K562 (cell line): ENCODE measurements around the gene GHRH. TPM values are rescaled to one million over a fixed set of nuclear protein-coding genes. Genes with fewer than 3 reads are reported as not detected.

Experiments used
- ATAC-seq: fragments of 200-7000 bp; cut with Tn5 transposase; 3 replicates; pipeline ENCODE4 v1.9.1; 2020; ENCODE audit warnings: moderate library complexity
- BruUV-seq: library from RNA; stranded (reverse); fragments of 400-500 nt; replicated peaks from 2 replicates; lab custom pipeline; 2021; lab: Mats Ljungman, UMichigan
- CTCF ChIA-PET: fragments of 300-600 bp; formaldehyde crosslinking; extraction: SDS; loops from one replicate; lab custom pipeline; 2021; ENCODE audit warnings: low intra/inter-chr PET ratio; lab: Yijun Ruan, JAX
- POLR2A ChIA-PET: fragments of 300-600, 350-650 bp; sonication (Branson Sonifier 250); formaldehyde crosslinking; extraction: SDS; loops from one replicate; lab custom pipeline; 2021; ENCODE audit warnings: antibody characterized with exemption, inconsistent platforms; lab: Yijun Ruan, JAX
- DNase-seq, 4 experiments: peaks; one replicate each; pipeline versions ENCODE4 v3.0.0 to v3.0.0-alpha.2; 2011 to 2018; ENCODE audit warnings: low spot score in 3 of 4, mixed read lengths in 3 of 4; ENCODE audit errors: extremely low read depth in 1 of 4
- FAIRE-seq: peaks from 2 replicates; lab custom pipeline; 2011; peaks lifted over from hg19 to GRCh38; lab: Jason Lieb, UNC
- H2AFZ ChIP-seq: 2 replicates; pipeline ENCODE4 v1.6.0; 2011; ENCODE audit warnings: low read depth, low read length, control low read depth, inconsistent platforms
- H3K27ac ChIP-seq: fragments of 200-600 bp; 3 replicates; pipeline ENCODE4 v1.8.0; 2011; ENCODE audit warnings: low read depth, mild to moderate bottlenecking, control low read depth, inconsistent platforms, low read length, moderate library complexity, mixed read lengths; ENCODE audit errors: extremely low read depth
- H3K27me3 ChIP-seq, 2 experiments: fragments of 300-600 bp in 1 of 2; 2 replicates in 1 of 2; 3 replicates in 1 of 2; pipeline versions ENCODE4 v1.6.0 to v1.8.0; 2011; ENCODE audit warnings: inconsistent platforms in 2 of 2, low read length in 2 of 2, mild to moderate bottlenecking in 1 of 2, mixed read lengths in 1 of 2, moderate library complexity in 1 of 2; ENCODE audit not compliant: control insufficient read depth in 2 of 2, insufficient read depth in 2 of 2
- H3K36me3 ChIP-seq: fragments of 300-600 bp; 3 replicates; pipeline ENCODE4 v1.8.0; 2011; ENCODE audit warnings: mild to moderate bottlenecking, low read length, inconsistent platforms; ENCODE audit not compliant: control insufficient read depth, insufficient read depth
- H3K4me1 ChIP-seq, 2 experiments: fragments of 200-600 bp in 1 of 2; replicated peaks in 1 of 2; 2 replicates in 1 of 2; 3 replicates in 1 of 2; pipeline versions ENCODE4 v1.5.1 to v1.8.0; 2011; ENCODE audit warnings: inconsistent platforms in 2 of 2, low read length in 2 of 2, mild to moderate bottlenecking in 1 of 2, mixed read lengths in 1 of 2, moderate library complexity in 1 of 2; ENCODE audit not compliant: control insufficient read depth in 2 of 2, insufficient read depth in 2 of 2
- H3K4me2 ChIP-seq: 2 replicates; pipeline ENCODE4 v1.6.1; 2011; ENCODE audit warnings: low read length, control low read depth, inconsistent platforms, mixed read lengths; ENCODE audit not compliant: insufficient read depth
- H3K4me3 ChIP-seq: fragments of 200-600 bp; sonication (generic), shearing (Covaris generic); 2 replicates; pipeline ENCODE4 v1.5.1; 2016; ENCODE audit warnings: control low read depth, inconsistent platforms
- H3K79me2 ChIP-seq: fragments of 200-600 bp; 3 replicates; pipeline ENCODE4 v1.8.0; 2011; ENCODE audit warnings: low read length, inconsistent platforms; ENCODE audit not compliant: control insufficient read depth, insufficient read depth
- H3K9ac ChIP-seq, 2 experiments: 2 replicates each; pipeline versions ENCODE4 v1.6.0 to v1.6.1; 2011; ENCODE audit warnings: low read depth in 2 of 2, low read length in 2 of 2, control low read depth in 1 of 2, inconsistent platforms in 1 of 2, mild to moderate bottlenecking in 1 of 2, mixed read lengths in 1 of 2; ENCODE audit not compliant: insufficient read depth in 1 of 2
- H3K9me1 ChIP-seq: one replicate; pipeline ENCODE4 v1.6.0; 2011; ENCODE audit warnings: inconsistent platforms, mild to moderate bottlenecking, low read length, moderate library complexity; ENCODE audit not compliant: control insufficient read depth, insufficient read depth
- H3K9me3 ChIP-seq: replicated peaks from 2 replicates; pipeline ENCODE4 v1.5.1; 2011; ENCODE audit warnings: low read depth, low read length, inconsistent platforms; ENCODE audit not compliant: control insufficient read depth, insufficient read depth
- H4K20me1 ChIP-seq: replicated peaks from 2 replicates; pipeline ENCODE4 v1.6.1; 2011; ENCODE audit warnings: low read length, inconsistent platforms, mixed read lengths; ENCODE audit not compliant: control insufficient read depth, insufficient read depth
- AFF4 ChIP-seq: sonication (generic); formaldehyde crosslinking; IDR thresholded peaks from 2 replicates; pipeline ENCODE4 v1.8.0; 2023; ENCODE audit warnings: mild to moderate bottlenecking, missing genetic modification reagents
- ELK1 ChIP-seq: sonication (generic); formaldehyde crosslinking; IDR thresholded peaks from 2 replicates; pipeline ENCODE4 v1.8.1; 2022; ENCODE audit warnings: missing genetic modification reagents
- PCBP2 ChIP-seq: fragments of 200-400 bp; formaldehyde crosslinking; IDR thresholded peaks from 2 replicates; pipeline ENCODE4 v1.6.1; 2018; ENCODE audit warnings: low read length, low read depth, mild to moderate bottlenecking, moderate library complexity; ENCODE audit not compliant: poor library complexity, severe bottlenecking
- RBM25 ChIP-seq: fragments of 200-400 bp; formaldehyde crosslinking; IDR thresholded peaks from 2 replicates; pipeline ENCODE4 v1.6.1; 2018; ENCODE audit warnings: low read length, low read depth, moderate library complexity; ENCODE audit not compliant: severe bottlenecking
- SIN3A ChIP-seq, 2 experiments: fragments of 150-350 bp in 1 of 2; IDR thresholded peaks; 2 replicates each; pipeline ENCODE4 v1.6.1; 2011 to 2016; ENCODE audit warnings: borderline replicate concordance in 2 of 2, low read depth in 2 of 2, low read length in 2 of 2, mild to moderate bottlenecking in 2 of 2, moderate library complexity in 2 of 2; ENCODE audit not compliant: control insufficient read depth in 1 of 2
- ZBTB12 ChIP-seq: fragments of 250-450 bp; sonication (Bioruptor Pico); IDR thresholded peaks from 2 replicates; pipeline ENCODE4 v1.4.0; 2020
- ZBTB9 ChIP-seq: fragments of 450-650 bp; formaldehyde crosslinking; IDR thresholded peaks from 2 replicates; pipeline ENCODE4 v1.4.0; 2020; ENCODE audit warnings: mild to moderate bottlenecking, moderate library complexity
- WGBS: fragments of 100-300 bp; shearing (Covaris generic); methylation state at CpG from one replicate; pipeline ENCODE4 v1.1.6; 2016; ENCODE audit warnings: low coverage, mixed read lengths; ENCODE audit not compliant: insufficient coverage; ENCODE audit errors: missing lambda C conversion rate; 5-methylcytosine and 5-hydroxymethylcytosine counted together
- in situ Hi-C: fragments of 300-500 bp; cut with MboI; formaldehyde crosslinking; loops from 4 replicates; pipeline ENCODE4 v1.15.0; 2018; ENCODE audit warnings: inconsistent platforms, mixed read lengths
- intact Hi-C: fragments of 100-400 bp; cut with micrococcal nuclease; formaldehyde crosslinking; loops from 2 replicates; pipeline ENCODE4 v1.14.2; 2022
- polyA plus RNA-seq, 8 experiments: library from polyadenylated mRNA; depleted of rRNA in 4 of 8; stranded (reverse) in 5 of 8; unstranded in 3 of 8; fragments of >200 nt; fragmentation: Nextera tagmentation in 2 of 8; fragmentation: Illumina TruSeq in 1 of 8; extraction: Ambion mirVana in 2 of 8; extraction: Trizol in 1 of 8; gene quantifications; 2 replicates each; pipeline versions ENCODE4 v1.2.1 to v1.2.3, GENCODE V29; 2011 to 2014; ENCODE audit warnings: inconsistent platforms in 1 of 8, missing spikeins in 1 of 8
- total RNA-seq, 7 experiments: library from RNA; depleted of rRNA in 6 of 7; stranded (reverse); fragments of >200 nt in 6 of 7; fragmentation: Illumina TruSeq in 2 of 7; extraction: Trizol in 2 of 7; gene quantifications; 2 replicates each; pipeline versions ENCODE4 v1.2.1 to v1.2.3, GENCODE V29; 2011 to 2021; ENCODE audit warnings: low replicate concordance in 1 of 7

The GHRH gene
- total and polyA plus RNA-seq, 9 of the 15 experiments (the other 6 are each of a cell fraction or from before 2014, with no cell fraction given) = not detected

GRCh38 chr20:37218976-37219375 is 42.6 kb downstream of the GHRH start:
- Histone ChIP-seq H3K27me3 (no peaks in the 10 kb centered on the region), H3K27ac (no peak overlapping the region), H3K4me3 (no peak overlapping the region), H2AFZ (no peak overlapping the region), H3K9me1 (no peaks in the 10 kb centered on the region), H3K9ac (no peak overlapping the region), H3K9me3 (no peaks in the 10 kb centered on the region), H3K4me2 (no peak overlapping the region), H3K4me1 (no peaks in the 10 kb centered on the region), H3K79me2 (no peaks in the 10 kb centered on the region), H3K36me3 (peaks cover 87% of the 10 kb centered on the region), H4K20me1 (no peaks in the 10 kb centered on the region)
- FAIRE-seq = no peak
- in situ Hi-C loops = no loop called here
- ATAC-seq = no peak
- intact Hi-C loops = no loop called here
- ChIA-PET CTCF (no interaction called here), POLR2A (no interaction called here)
- 72% methylated on average over 4 of the region's 4 CpGs for WGBS
- DNase-seq = no peak
- TF ChIP-seq RBM25 (peak; percentile 52), SIN3A (IDR thresholded peaks at IDR 0.05; ENCODE audit: borderline replicate concordance in 2 of 2, control insufficient read depth in 1 of 2, low read depth in 2 of 2, low read length in 2 of 2) (no peak)
- BruUV-seq = no TSS peak

GRCh38 chr20:37218441-37218840 is 43.2 kb downstream of the GHRH start:
- no peak for ATAC-seq
- FAIRE-seq = no peak
- ChIA-PET POLR2A (no interaction called here), CTCF (no interaction called here)
- 90% methylated on average over 2 of the region's 4 CpGs for WGBS
- H3K9ac ChIP-seq = no peak overlapping the region
- no peaks in the 10 kb centered on the region for H3K9me1 ChIP-seq
- DNase-seq = no peak
- no peaks in the 10 kb centered on the region for H4K20me1 ChIP-seq
- no peak overlapping the region for H2AFZ ChIP-seq
- H3K79me2 ChIP-seq = no peaks in the 10 kb centered on the region
- H3K4me2 ChIP-seq = no peak overlapping the region
- H3K36me3 ChIP-seq = peaks cover 87% of the 10 kb centered on the region
- in situ Hi-C loops = no loop called here
- H3K9me3 ChIP-seq = no peaks in the 10 kb centered on the region
- H3K27me3 ChIP-seq = no peaks in the 10 kb centered on the region
- intact Hi-C loops = no loop called here
- H3K4me3 ChIP-seq = no peak overlapping the region
- no peak overlapping the region for H3K27ac ChIP-seq
- no peaks in the 10 kb centered on the region for H3K4me1 ChIP-seq
- BruUV-seq = no TSS peak
- no peak for TF ChIP-seq ELK1 (CRISPR knock-in tag)
- no peak for TF ChIP-seq PCBP2
- TF ChIP-seq ZBTB9 (CRISPR knock-in tag) = no peak
- TF ChIP-seq AFF4 (CRISPR knock-in tag) = no peak
- TF ChIP-seq ZBTB12 (CRISPR knock-in tag) = no peak
